B cell (primary cell): ENCODE data around the gene PTER.

Experiments used
- EZH2 ChIP-seq: IDR thresholded peaks from 2 replicates; pipeline ENCODE4 v1.6.1; 2012; ENCODE audit warnings: borderline replicate concordance, low read depth, mild to moderate bottlenecking, moderate library complexity, low read length; ENCODE audit not compliant: insufficient read depth, poor library complexity, severe bottlenecking
- TF ChIP-seq, protein P1 (sequence below): fragments of 200-600 bp; IDR thresholded peaks from one replicate; pipeline ENCODE4 v1.8.0; 2022; ENCODE audit warnings: antibody characterized with exemption, mild to moderate bottlenecking

DNA sequence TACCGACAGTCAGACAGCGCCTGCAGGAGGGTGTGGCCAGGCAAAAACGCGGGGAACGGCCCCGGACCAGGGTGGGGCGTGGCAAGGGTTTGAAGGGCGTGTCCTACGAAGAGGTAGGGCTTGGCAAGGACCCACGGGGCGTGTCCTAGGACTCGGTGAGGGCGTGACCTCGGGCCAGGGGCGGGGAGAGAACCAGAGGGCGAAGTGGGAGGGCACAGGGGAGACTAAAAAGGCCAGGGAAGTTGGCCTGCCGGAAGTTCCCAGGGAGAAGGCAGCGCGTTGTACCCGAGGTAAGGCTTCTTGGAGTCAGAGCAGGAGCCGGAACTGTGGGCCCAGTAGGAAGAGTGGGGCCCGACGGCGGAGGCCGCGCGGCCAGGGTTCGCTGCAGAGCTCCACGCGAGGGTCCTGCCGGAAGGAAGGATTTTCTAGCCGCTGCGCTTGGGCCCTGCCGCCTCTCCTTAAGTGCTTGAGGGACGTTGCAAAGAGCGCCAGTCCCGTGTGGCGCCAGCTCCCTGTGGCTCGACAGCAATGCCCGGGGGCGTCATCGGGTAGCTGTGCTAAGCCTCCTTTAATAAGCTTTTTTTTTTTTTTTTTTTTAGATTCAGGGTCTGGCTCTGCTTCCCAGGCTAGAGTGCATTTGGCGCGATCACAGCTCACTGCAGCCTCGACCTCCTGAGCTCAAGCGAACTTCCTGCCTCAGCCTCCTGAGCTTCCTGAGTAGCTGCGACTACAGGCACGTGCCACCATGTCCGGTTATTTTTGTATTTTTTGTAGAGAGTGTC is at the start of gene PTER:
- TF ChIP-seq, protein P1, sequence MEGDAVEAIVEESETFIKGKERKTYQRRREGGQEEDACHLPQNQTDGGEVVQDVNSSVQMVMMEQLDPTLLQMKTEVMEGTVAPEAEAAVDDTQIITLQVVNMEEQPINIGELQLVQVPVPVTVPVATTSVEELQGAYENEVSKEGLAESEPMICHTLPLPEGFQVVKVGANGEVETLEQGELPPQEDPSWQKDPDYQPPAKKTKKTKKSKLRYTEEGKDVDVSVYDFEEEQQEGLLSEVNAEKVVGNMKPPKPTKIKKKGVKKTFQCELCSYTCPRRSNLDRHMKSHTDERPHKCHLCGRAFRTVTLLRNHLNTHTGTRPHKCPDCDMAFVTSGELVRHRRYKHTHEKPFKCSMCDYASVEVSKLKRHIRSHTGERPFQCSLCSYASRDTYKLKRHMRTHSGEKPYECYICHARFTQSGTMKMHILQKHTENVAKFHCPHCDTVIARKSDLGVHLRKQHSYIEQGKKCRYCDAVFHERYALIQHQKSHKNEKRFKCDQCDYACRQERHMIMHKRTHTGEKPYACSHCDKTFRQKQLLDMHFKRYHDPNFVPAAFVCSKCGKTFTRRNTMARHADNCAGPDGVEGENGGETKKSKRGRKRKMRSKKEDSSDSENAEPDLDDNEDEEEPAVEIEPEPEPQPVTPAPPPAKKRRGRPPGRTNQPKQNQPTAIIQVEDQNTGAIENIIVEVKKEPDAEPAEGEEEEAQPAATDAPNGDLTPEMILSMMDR, result no peak
- no peak for TF ChIP-seq EZH2
